K562 (cell line): Measurements from ENCODE around the gene PTGER3. TPM values are rescaled to one million over a fixed set of nuclear protein-coding genes. Genes with fewer than 3 reads are reported as not detected.

Experiments used
- BMI1 ChIP-seq: fragments of 150-350 bp; IDR thresholded peaks from 2 replicates; pipeline ENCODE4 v1.6.1; 2014; ENCODE audit warnings: low read length
- NFXL1 ChIP-seq: fragments of 450-650 bp; formaldehyde crosslinking; IDR thresholded peaks from 2 replicates; pipeline ENCODE4 v1.4.0; 2021; ENCODE audit warnings: mild to moderate bottlenecking
- SNRNP70 ChIP-seq: fragments of 200-400 bp; formaldehyde crosslinking; optimal IDR thresholded peaks from 2 replicates; pipeline ENCODE3; 2017; ENCODE audit warnings: low read depth, low read length
- ZFP36 ChIP-seq: fragments of 150-350 bp; IDR thresholded peaks from 2 replicates; pipeline ENCODE4 v1.6.1; 2018; ENCODE audit warnings: low read length, low read depth; ENCODE audit not compliant: partially characterized antibody
- ZNF354B ChIP-seq: fragments of 250-450 bp; sonication (Bioruptor Pico); IDR thresholded peaks from 2 replicates; pipeline ENCODE4 v1.4.0; 2020
- polyA plus RNA-seq, 8 experiments: library from polyadenylated mRNA; depleted of rRNA in 4 of 8; stranded (reverse) in 5 of 8; unstranded in 3 of 8; fragments of >200 nt; fragmentation: Nextera tagmentation in 2 of 8; fragmentation: Illumina TruSeq in 1 of 8; extraction: Ambion mirVana in 2 of 8; extraction: Trizol in 1 of 8; gene quantifications; 2 replicates each; pipeline versions ENCODE4 v1.2.1 to v1.2.3, GENCODE V29; 2011 to 2014; ENCODE audit warnings: inconsistent platforms in 1 of 8, missing spikeins in 1 of 8
- total RNA-seq, 7 experiments: library from RNA; depleted of rRNA in 6 of 7; stranded (reverse); fragments of >200 nt in 6 of 7; fragmentation: Illumina TruSeq in 2 of 7; extraction: Trizol in 2 of 7; gene quantifications; 2 replicates each; pipeline versions ENCODE4 v1.2.1 to v1.2.3, GENCODE V29; 2011 to 2021; ENCODE audit warnings: low replicate concordance in 1 of 7
- TF ChIP-seq, protein P1 (sequence below), 2 experiments: fragments of 200-800 bp in 1 of 2; sonication (Bioruptor generic) in 1 of 2; sonication (generic) in 1 of 2; formaldehyde crosslinking in 1 of 2; IDR thresholded peaks in 1 of 2; conservative IDR thresholded peaks in 1 of 2; 2 replicates each; pipeline versions ENCODE4 v1.5.0 to v1.6.1; 2016 to 2020; ENCODE audit warnings: missing compliant biosample characterization in 1 of 2, missing genetic modification characterization in 1 of 2, missing genetic modification reagents in 1 of 2
- TF ChIP-seq, protein P2 (sequence below): fragments of 200-800 bp; sonication (Bioruptor generic); IDR thresholded peaks from 2 replicates; pipeline ENCODE4 v1.6.1; 2017; ENCODE audit warnings: missing genetic modification characterization, missing compliant biosample characterization
- TF ChIP-seq, protein P3 (sequence below): fragments of 450-650 bp; formaldehyde crosslinking; IDR thresholded peaks from 2 replicates; pipeline ENCODE4 v1.4.0; 2020; ENCODE audit warnings: mild to moderate bottlenecking
- TF ChIP-seq, protein P4 (sequence below): fragments of 250-450 bp; sonication (Bioruptor Pico); IDR thresholded peaks from 2 replicates; pipeline ENCODE4 v1.5.0; 2021; ENCODE audit warnings: mild to moderate bottlenecking, moderate library complexity

The PTGER3 gene
- total and polyA plus RNA-seq, 9 of the 15 experiments (the other 6 are each of a cell fraction or from before 2014, with no cell fraction given) = 3.8 to 28.5 (median 14.2) TPM

DNA sequence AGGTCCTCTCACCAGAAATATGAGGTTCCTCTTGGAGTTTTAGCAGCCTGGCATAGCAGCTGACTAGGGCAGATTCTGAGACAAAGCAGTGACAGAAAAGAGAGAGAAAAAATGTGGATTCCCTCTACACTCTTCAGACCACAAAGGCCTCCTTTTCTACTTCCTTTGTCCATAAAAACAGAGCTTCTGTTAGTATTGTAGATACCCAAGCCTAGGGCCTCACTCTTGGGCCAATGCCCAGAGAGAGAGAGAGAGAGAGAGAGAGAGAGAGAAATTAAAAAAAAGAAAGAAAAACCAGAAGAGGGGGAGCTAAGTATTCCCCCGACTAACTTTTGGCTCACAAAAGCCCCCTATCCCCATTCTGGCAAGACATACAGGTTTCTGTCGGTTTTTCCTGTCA is 35.7 kb upstream of the PTGER3 start (continued):
- no peak for TF ChIP-seq BMI1
- TF ChIP-seq, protein P1, sequence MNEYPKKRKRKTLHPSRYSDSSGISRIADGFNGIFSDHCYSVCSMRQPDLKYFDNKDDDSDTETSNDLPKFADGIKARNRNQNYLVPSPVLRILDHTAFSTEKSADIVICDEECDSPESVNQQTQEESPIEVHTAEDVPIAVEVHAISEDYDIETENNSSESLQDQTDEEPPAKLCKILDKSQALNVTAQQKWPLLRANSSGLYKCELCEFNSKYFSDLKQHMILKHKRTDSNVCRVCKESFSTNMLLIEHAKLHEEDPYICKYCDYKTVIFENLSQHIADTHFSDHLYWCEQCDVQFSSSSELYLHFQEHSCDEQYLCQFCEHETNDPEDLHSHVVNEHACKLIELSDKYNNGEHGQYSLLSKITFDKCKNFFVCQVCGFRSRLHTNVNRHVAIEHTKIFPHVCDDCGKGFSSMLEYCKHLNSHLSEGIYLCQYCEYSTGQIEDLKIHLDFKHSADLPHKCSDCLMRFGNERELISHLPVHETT (CRISPR knock-in tag; conservative IDR thresholded peaks at IDR 0.05 in 1 of 2, IDR thresholded peaks at IDR 0.05 in 1 of 2) = peak in 1 of 2 experiments; percentile 38; a peak in 1 of 4 replicates
- TF ChIP-seq, protein P2, sequence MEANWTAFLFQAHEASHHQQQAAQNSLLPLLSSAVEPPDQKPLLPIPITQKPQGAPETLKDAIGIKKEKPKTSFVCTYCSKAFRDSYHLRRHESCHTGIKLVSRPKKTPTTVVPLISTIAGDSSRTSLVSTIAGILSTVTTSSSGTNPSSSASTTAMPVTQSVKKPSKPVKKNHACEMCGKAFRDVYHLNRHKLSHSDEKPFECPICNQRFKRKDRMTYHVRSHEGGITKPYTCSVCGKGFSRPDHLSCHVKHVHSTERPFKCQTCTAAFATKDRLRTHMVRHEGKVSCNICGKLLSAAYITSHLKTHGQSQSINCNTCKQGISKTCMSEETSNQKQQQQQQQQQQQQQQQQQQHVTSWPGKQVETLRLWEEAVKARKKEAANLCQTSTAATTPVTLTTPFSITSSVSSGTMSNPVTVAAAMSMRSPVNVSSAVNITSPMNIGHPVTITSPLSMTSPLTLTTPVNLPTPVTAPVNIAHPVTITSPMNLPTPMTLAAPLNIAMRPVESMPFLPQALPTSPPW (CRISPR knock-in tag) = peak; percentile 51; the same call in 1 of the 2 replicates
- TF ChIP-seq SNRNP70 = no peak
- TF ChIP-seq, protein P3, sequence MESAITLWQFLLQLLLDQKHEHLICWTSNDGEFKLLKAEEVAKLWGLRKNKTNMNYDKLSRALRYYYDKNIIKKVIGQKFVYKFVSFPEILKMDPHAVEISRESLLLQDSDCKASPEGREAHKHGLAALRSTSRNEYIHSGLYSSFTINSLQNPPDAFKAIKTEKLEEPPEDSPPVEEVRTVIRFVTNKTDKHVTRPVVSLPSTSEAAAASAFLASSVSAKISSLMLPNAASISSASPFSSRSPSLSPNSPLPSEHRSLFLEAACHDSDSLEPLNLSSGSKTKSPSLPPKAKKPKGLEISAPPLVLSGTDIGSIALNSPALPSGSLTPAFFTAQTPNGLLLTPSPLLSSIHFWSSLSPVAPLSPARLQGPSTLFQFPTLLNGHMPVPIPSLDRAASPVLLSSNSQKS (CRISPR knock-in tag) = no peak
- no peak for TF ChIP-seq NFXL1 (CRISPR knock-in tag)
- TF ChIP-seq ZNF354B = no peak
- TF ChIP-seq, protein P4, sequence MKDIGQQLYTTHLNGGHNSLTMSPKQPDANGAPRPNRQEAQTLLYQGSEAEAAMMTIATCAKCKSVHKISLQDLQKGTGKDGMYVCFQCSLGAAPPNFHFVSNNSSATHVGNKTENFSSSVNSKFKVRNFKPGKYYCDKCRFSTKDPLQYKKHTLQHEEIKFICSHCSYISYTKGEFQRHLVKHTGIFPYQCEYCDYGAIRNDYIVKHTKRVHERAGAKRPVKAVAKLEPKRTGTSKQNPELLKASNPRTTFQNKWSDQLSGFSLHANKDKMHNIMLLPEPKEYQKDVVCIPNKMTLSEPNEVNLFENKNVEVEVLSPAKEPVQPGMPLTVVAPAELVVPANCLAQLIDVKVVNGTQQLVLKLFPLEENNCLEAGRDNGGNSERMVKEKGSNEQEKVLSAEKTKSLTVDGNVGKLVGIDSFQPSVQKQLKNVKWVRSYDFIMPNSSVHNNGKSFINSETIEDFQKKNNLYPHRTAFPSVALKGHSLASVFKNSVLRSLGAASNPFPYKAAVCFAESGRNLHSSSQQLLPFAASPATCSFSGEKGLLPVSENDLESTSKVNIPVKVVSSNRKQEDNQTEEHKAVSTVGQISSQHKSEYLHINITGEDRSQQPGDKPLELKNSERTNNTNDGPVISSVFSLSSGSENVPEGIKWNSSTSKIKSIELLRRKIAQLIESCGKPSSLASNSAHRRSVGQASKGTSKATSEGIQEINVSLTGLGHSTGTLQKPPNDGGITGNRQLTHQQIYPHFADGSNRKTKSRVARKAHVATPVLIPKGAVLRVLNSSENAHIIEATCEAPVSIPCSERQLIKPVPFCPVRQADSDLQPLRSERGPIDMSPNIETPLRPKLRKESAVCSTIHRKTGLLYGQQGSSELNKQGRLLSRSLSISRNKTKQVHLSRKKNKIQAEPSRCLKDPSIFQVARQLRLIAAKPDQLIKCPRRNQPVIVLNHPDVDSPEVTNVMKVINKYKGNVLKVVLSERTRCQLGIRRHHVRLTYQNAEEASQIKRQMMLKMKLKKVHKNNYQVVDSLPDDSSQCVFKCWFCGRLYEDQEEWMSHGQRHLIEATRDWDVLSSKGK (CRISPR knock-in tag) = no peak
- no peak for TF ChIP-seq ZFP36
- TF ChIP-seq, all 486 proteins: peak for 2
